GM12872 (cell line): ENCODE results near the gene SIGLEC1.

Experiments used
- CTCF ChIP-seq: IDR thresholded peaks from 3 replicates; pipeline ENCODE4 v1.5.1; 2011; ENCODE audit warnings: low read depth, mild to moderate bottlenecking, low read length, moderate library complexity; ENCODE audit not compliant: insufficient read depth

The SIGLEC1 gene

GRCh38 chr20:3721912-3722311 lies 9.5 kb upstream of the SIGLEC1 start:
- TF ChIP-seq CTCF = no peak

GRCh38 chr20:3720626-3721025 lies 8.2 kb upstream of the SIGLEC1 start:
- no peak for TF ChIP-seq CTCF

DNA sequence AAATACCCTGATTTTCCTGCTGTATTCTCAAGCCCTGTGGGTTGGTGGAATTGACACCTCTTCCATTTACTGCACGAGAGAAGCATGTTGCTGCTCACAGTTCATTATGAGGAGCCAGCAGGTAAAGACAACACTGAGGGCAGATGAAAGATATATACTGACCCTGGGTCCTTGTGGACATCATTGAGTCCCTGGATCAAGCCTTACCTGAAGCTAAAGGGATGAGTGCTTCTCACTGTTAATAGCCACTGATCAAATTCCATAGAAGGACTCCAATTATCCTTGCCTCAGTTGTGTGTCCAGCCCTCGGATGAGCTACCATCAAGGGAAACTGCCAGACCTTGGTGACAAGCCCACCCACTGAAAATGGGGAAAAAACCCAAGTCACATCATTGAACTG lies 7.7 kb upstream of the SIGLEC1 start:
- TF ChIP-seq CTCF = no peak

GRCh38 chr20:3719046-3719445 lies 6.6 kb upstream of the SIGLEC1 start:
- TF ChIP-seq CTCF = no peak

- peak; percentile 88 for TF ChIP-seq CTCF
Observed at GRCh38 chr20:3716195-3716834, 3.9 kb upstream of the SIGLEC1 start.

DNA sequence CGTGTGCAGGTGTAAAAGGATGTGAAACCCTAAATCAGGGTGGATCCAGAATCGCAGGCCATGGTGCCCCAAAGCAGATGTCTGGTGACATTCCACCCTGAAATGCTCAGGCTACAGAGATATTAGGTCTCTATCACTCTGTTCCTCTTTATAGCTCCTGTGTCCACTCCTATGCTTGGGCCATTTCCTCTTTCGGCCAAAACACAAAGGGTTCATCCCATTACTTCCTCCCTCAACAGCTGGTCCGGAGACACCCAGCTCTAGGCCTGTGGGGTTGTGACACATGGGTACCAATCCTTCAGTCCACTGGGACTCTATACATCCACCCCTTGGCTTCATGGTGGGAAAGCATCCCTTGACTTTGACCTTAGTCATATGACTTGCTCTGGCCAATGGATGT lies 1.7 kb upstream of the SIGLEC1 start:
- TF ChIP-seq CTCF = no peak

DNA sequence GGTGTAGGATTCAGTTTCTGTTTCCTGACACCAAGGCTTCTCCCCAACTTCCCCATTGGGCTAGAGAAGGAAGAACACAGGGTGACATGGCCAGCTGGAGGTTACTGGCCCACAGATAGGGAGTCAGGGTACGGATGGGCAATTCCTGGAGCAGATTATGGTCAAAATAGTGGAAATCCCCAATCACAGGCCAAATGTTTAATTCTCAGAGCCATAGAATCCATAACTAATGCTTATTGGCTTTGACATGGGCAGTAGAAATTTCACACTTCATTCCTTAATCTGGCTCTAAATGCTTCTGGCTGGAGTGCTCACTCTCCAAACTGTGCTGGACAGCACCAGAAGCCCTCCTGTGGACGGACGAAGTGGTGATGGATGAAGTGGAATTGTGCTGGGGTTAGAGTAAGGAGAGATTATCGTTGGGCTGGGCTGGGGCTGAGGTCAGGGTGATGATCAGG lies 887 bp downstream of the SIGLEC1 start:
- no peak for TF ChIP-seq CTCF
